NCI-H82 treated with DMSO at 0.1 percent for 48 hours (cell line): ENCODE results near the gene CCNJL.

Experiments
- DNase-seq: peaks from one replicate; lab custom pipeline; 2025; ENCODE audit not compliant: unreplicated experiment; lab: John Stamatoyannopoulos, UW

CCNJL gene

DNA sequence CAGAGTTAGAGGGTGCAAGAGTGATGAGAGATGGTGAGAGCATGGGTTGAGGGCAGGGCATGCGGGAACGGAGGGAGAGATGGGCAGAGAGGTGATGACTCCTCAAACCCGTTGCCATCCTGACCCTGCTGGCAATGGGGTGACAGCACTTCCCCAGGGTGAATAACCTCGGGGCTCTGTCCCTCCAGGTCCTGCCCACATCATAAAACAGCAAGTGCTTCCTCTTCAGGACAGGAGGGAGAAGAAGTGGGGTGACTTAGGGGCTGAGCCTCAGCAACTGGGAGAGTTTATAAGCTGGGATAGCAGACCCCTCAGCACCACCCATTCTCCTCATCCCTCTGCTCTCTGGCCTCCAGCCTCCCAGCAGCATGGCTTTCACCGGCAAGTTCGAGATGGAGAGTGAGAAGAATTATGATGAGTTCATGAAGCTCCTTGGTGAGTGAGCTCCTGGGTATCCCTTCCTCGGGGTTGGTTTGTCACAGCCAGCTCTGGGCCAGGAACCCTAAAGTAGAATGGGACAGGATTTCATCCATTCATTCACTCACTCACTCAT lies 83.1 kb downstream of the CCNJL start, which contains the start of gene FABP6:
FABP6 (plus strand) TSS at position 317 of the 553 bp plus-strand sequence; CDS start at position 369, 52 bp downstream.
- no peak for DNase-seq

DNA sequence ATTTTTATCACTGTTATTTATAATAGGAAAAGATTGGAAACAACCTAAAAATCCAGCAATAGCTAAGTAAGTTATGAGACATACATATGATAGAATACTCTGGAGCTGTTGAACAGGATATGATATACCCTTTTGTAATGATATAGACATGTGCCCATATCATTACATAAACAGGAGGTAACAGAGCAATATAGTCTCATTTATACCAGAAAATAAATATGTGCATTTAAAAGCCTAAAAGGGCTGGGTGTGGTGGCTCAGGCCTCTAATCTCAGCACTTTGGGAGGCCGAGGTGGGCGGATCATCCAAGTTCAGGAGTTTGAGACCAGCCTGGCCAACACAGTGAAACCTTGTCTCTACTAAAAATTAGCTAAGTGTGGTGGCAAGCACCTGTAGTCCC lies 85.4 kb downstream of the CCNJL start:
- DNase-seq: no peak

GRCh38 chr5:160221082-160221481 lies 91.3 kb downstream of the CCNJL start:
- DNase-seq: no peak

- DNase-seq: no peak
These were observed 93.0 kb downstream of the CCNJL start for GRCh38 chr5:160219356-160219755.

DNA sequence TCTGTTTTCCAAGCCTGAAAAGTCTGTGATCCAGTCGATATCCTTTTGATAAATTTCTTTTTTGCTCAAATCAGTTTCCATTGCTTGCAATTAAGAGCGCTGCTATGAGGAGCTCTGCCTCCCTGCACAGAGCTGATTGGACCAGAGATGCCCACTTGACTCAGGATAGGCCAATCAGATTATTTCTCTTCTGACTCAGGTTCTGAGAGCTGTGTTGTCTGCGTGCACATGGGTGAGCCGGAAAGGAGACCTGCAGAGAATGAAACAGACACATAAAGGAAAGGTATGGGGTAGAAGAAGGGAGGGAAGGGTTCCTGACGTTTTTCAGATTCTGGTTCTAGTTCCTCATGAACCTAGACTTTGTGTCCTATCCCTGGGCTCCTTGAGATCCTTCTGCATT lies 98.8 kb downstream of the CCNJL start:
- DNase-seq: no peak

- no peak for DNase-seq
These were observed 101.0 kb downstream of the CCNJL start for GRCh38 chr5:160211352-160211751.

DNA sequence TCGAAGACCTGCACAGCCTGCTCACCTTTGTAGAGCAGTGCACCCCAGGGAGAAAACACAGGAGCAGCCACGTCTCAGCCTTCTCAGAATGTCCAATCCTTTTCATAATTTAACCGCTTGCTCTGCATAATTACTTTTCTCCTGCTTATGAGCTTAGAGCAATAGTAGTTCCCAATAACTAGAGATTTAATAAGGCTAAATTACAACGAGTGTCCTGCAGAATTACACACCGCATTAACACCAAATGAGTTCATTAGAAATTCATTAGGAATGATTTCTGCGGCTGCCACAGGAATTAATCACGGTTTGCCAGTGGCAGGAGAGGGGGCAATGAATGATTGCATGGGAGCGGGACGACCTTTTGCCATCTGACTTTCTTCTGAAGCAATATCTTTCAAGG lies 101.8 kb downstream of the CCNJL start:
- DNase-seq: no peak

DNA sequence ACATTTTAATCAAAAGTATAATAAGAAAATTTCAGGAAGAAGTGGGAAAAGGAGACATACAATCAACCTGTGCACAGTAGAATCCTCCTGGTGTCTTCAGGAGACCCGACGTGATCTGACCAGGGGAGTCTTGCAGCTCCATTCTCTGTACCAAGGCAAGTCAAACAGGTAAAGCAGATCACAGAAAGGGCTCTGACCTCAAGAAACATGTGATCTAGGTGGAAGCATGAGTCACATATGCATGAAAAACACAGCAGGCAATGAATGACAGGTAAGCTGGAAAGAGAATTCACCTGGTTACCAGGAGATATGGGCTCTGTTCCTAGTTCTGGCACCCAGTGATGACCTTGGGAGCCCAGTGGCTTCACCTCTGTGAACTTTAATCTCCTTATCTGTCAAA lies 102.4 kb downstream of the CCNJL start:
- no peak for DNase-seq

- DNase-seq: no peak
These were observed 105.3 kb downstream of the CCNJL start for GRCh38 chr5:160207061-160207460.
